ENCODE results near the gene YTHDF2. TPM values are rescaled to one million over a fixed set of nuclear protein-coding genes. Genes with fewer than 3 reads are reported as not detected.

Gene YTHDF2
- total and polyA plus RNA-seq, 2 donors, result 33.6 to 54.9 TPM

- H3K36me3 ChIP-seq (ENCODE audit: insufficient read depth), result no peaks in the 10 kb centered on the region
- WGBS, result 54% methylated on average over 18 of the region's 18 CpGs
- no peak for DNase-seq (ENCODE audit: extremely low spot score)
- H3K4me1 ChIP-seq (ENCODE audit: insufficient read depth), result no peaks in the 10 kb centered on the region
- H3K27ac ChIP-seq (ENCODE audit: low read depth), result no peak overlapping the region
- no peak overlapping the region for H3K4me3 ChIP-seq (ENCODE audit: low read depth, low read length)
Observed at GRCh38 chr1:28796352-28797211, 59.8 kb downstream of the YTHDF2 start.

- no peak overlapping the region for H3K27ac ChIP-seq (ENCODE audit: low read depth)
- 47% methylated on average over 3 of the region's 3 CpGs for WGBS
- H3K36me3 ChIP-seq (ENCODE audit: insufficient read depth), result no peaks in the 10 kb centered on the region
Observed at GRCh38 chr1:28800324-28800723, 63.6 kb downstream of the YTHDF2 start.

GRCh38 chr1:28801461-28801860, 64.7 kb downstream of the YTHDF2 start:
- H3K27ac ChIP-seq (ENCODE audit: low read depth), result no peak overlapping the region

More at GRCh38 chr1:28800324-28800723, 63.6 kb downstream of the YTHDF2 start:
- H3K4me1 ChIP-seq (ENCODE audit: insufficient read depth), result no peaks in the 10 kb centered on the region
- H3K4me3 ChIP-seq (ENCODE audit: low read depth, low read length), result no peak overlapping the region
- no peak for DNase-seq (ENCODE audit: extremely low spot score)

DNA sequence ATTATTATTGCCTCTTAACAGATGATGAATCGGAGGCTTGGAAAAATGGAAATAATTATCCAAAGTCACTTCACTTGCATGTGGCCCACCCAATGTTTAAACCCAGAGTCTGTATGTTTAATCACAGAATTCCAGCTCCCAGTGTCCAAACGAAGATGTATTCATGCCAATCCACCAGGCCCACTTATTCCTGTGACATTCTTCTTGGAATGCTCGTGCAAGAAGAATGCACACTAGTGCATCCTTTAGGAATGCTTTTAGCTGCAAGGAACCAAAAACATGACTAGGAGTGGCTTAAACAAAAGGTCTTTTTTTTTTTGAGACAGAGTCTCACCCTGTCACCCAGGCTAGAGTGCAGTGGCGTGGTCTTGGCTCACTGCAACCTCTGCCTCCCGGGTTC, 66.3 kb downstream of the YTHDF2 start:
- no peaks in the 10 kb centered on the region for H3K36me3 ChIP-seq (ENCODE audit: insufficient read depth)
- DNase-seq (ENCODE audit: extremely low spot score), result no peak
- 83% methylated on average over 5 of the region's 5 CpGs for WGBS
- H3K4me1 ChIP-seq (ENCODE audit: insufficient read depth), result no peaks in the 10 kb centered on the region
- H3K4me3 ChIP-seq (ENCODE audit: low read depth, low read length), result no peak overlapping the region
- H3K27ac ChIP-seq (ENCODE audit: low read depth), result no peak overlapping the region

More at GRCh38 chr1:28801461-28801860, 64.7 kb downstream of the YTHDF2 start:
- no peak for DNase-seq (ENCODE audit: extremely low spot score)
- no peaks in the 10 kb centered on the region for H3K36me3 ChIP-seq (ENCODE audit: insufficient read depth)
- H3K4me1 ChIP-seq (ENCODE audit: insufficient read depth), result no peaks in the 10 kb centered on the region
- no peak overlapping the region for H3K4me3 ChIP-seq (ENCODE audit: low read depth, low read length)
- 79% methylated on average over 6 of the region's 6 CpGs for WGBS

GRCh38 chr1:28803662-28804061, 66.9 kb downstream of the YTHDF2 start:
- H3K4me3 ChIP-seq (ENCODE audit: low read depth, low read length), result no peak overlapping the region
- no peaks in the 10 kb centered on the region for H3K4me1 ChIP-seq (ENCODE audit: insufficient read depth)
- H3K27ac ChIP-seq (ENCODE audit: low read depth), result no peak overlapping the region
- no peak for DNase-seq (ENCODE audit: extremely low spot score)
- WGBS, result 94% methylated on average over 3 of the region's 3 CpGs
- no peaks in the 10 kb centered on the region for H3K36me3 ChIP-seq (ENCODE audit: insufficient read depth)

- H3K4me3 ChIP-seq (ENCODE audit: low read depth, low read length), result no peak overlapping the region
- WGBS, result 65% methylated on average over 3 of the region's 3 CpGs
- DNase-seq (ENCODE audit: extremely low spot score), result no peak
- no peaks in the 10 kb centered on the region for H3K4me1 ChIP-seq (ENCODE audit: insufficient read depth)
- no peak overlapping the region for H3K27ac ChIP-seq (ENCODE audit: low read depth)
- H3K36me3 ChIP-seq (ENCODE audit: insufficient read depth), result no peaks in the 10 kb centered on the region
Observed at GRCh38 chr1:28804071-28804470, 67.3 kb downstream of the YTHDF2 start.

GRCh38 chr1:28807046-28807445, 70.3 kb downstream of the YTHDF2 start:
- H3K4me1 ChIP-seq (ENCODE audit: insufficient read depth), result peaks cover 1% of the 10 kb centered on the region
- no peak for DNase-seq (ENCODE audit: extremely low spot score)
- H3K27ac ChIP-seq (ENCODE audit: low read depth), result no peak overlapping the region
- no peak overlapping the region for H3K4me3 ChIP-seq (ENCODE audit: low read depth, low read length)
- 58% methylated on average over 4 of the region's 4 CpGs for WGBS
- no peaks in the 10 kb centered on the region for H3K36me3 ChIP-seq (ENCODE audit: insufficient read depth)

- H3K27ac ChIP-seq (ENCODE audit: low read depth), result no peak overlapping the region
- 72% methylated on average over 4 of the region's 4 CpGs for WGBS
- DNase-seq (ENCODE audit: extremely low spot score), result no peak
- peaks cover 2% of the 10 kb centered on the region for H3K4me1 ChIP-seq (ENCODE audit: insufficient read depth)
- H3K36me3 ChIP-seq (ENCODE audit: insufficient read depth), result no peaks in the 10 kb centered on the region
- H3K4me3 ChIP-seq (ENCODE audit: low read depth, low read length), result no peak overlapping the region
Observed at GRCh38 chr1:28807986-28808385, 71.2 kb downstream of the YTHDF2 start.

- Histone ChIP-seq H3K4me3 (ENCODE audit: low read depth, low read length) (no peak overlapping the region), H3K4me1 (ENCODE audit: insufficient read depth) (peaks cover 2% of the 10 kb centered on the region), H3K27ac (ENCODE audit: low read depth) (no peak overlapping the region), H3K36me3 (ENCODE audit: insufficient read depth) (no peaks in the 10 kb centered on the region)
- no peak for DNase-seq (ENCODE audit: extremely low spot score)
- WGBS, result 69% methylated on average over 9 of the region's 9 CpGs
Observed at GRCh38 chr1:28811369-28811765, 74.6 kb downstream of the YTHDF2 start.

GRCh38 chr1:28811766-28812668, 75.3 kb downstream of the YTHDF2 start, which contains the start of gene OPRD1:
TSS of gene OPRD1 (plus strand) at chr1:28812170. CDS start at chr1:28812384, 214 bp downstream.
- Histone ChIP-seq H3K27ac (ENCODE audit: low read depth) (no peak within 1 kb of the TSS), H3K4me1 (ENCODE audit: insufficient read depth) (peaks cover 2% of the 10 kb centered on the region), H3K4me3 (ENCODE audit: low read depth, low read length) (no peak within 1 kb of the TSS), H3K36me3 (ENCODE audit: insufficient read depth) (no peaks in the 10 kb centered on the region)
- whole genome bisulfite sequencing, result 3% methylated on average over 108 of the region's 108 CpGs
- DNase-seq (ENCODE audit: extremely low spot score), result no peak

- no peak for DNase-seq (ENCODE audit: extremely low spot score)
- 43% methylated on average over 34 of the region's 34 CpGs for WGBS
- Histone ChIP-seq H3K36me3 (ENCODE audit: insufficient read depth) (no peaks in the 10 kb centered on the region), H3K4me1 (ENCODE audit: insufficient read depth) (peaks cover 2% of the 10 kb centered on the region), H3K4me3 (ENCODE audit: low read depth, low read length) (no peak overlapping the region), H3K27ac (ENCODE audit: low read depth) (no peak overlapping the region)
Observed at GRCh38 chr1:28812669-28813468, 76.1 kb downstream of the YTHDF2 start.

GRCh38 chr1:28813931-28814465, 77.3 kb downstream of the YTHDF2 start:
- Histone ChIP-seq H3K4me1 (ENCODE audit: insufficient read depth) (peaks cover 2% of the 10 kb centered on the region), H3K27ac (ENCODE audit: low read depth) (no peak overlapping the region), H3K36me3 (ENCODE audit: insufficient read depth) (no peaks in the 10 kb centered on the region), H3K4me3 (ENCODE audit: low read depth, low read length) (no peak overlapping the region)
- WGBS, result 80% methylated on average over 15 of the region's 15 CpGs
- no peak for DNase-seq (ENCODE audit: extremely low spot score)

Data from urinary bladder (tissue), 4 donors.